WTC11 (cell line): ENCODE results near the gene TMEM131L. TPM values are rescaled to one million over a fixed set of nuclear protein-coding genes. Genes with fewer than 3 reads are reported as not detected.
A peak's percentile ranks its signal among the peaks of the same experiment; 100 is the strongest.

ENCODE experiments used
- ATAC-seq: fragments of 200-7000 bp; cut with Tn5 transposase; 2 replicates; pipeline ENCODE4 v1.10.0; 2021; ENCODE audit warnings: mild to moderate bottlenecking, moderate library complexity
- CTCF ChIA-PET: fragments of 300-600 bp; sonication (Branson Sonifier 250); formaldehyde crosslinking; loops from one replicate; lab custom pipeline; 2021; ENCODE audit warnings: antibody characterized with exemption; lab: Charles Lee
- POLR2A ChIA-PET: fragments of 350-600 bp; sonication (Branson Sonifier 250); formaldehyde crosslinking; loops from one replicate; lab custom pipeline; 2021; ENCODE audit warnings: antibody characterized with exemption; lab: Charles Lee
- DNase-seq: peaks from one replicate; pipeline ENCODE4 v3.0.0; 2021; ENCODE audit warnings: low spot score
- H3K27ac Mint-ChIP-seq: 2 replicates; pipeline ENCODE4 v1.8.0; 2021; ENCODE audit warnings: mixed read lengths
- H3K27me3 Mint-ChIP-seq: 2 replicates; pipeline ENCODE4 v1.8.0; 2021; ENCODE audit warnings: low read depth, mild to moderate bottlenecking, moderate library complexity, mixed read lengths
- H3K36me3 Mint-ChIP-seq: 2 replicates; pipeline ENCODE4 v1.8.0; 2021; ENCODE audit warnings: mixed read lengths
- H3K4me1 Mint-ChIP-seq: 2 replicates; pipeline ENCODE4 v1.8.0; 2022; ENCODE audit warnings: mixed read lengths
- H3K4me3 Mint-ChIP-seq: 2 replicates; pipeline ENCODE4 v1.8.0; 2021; ENCODE audit warnings: mild to moderate bottlenecking, moderate library complexity, mixed read lengths
- H3K9me3 Mint-ChIP-seq: 2 replicates; pipeline ENCODE4 v1.8.0; 2021; ENCODE audit warnings: mixed read lengths
- ESRRA ChIP-seq: sonication (generic); formaldehyde crosslinking; IDR thresholded peaks from 2 replicates; pipeline ENCODE4 v1.8.1; 2022; ENCODE audit warnings: mild to moderate bottlenecking, missing genetic modification reagents, borderline replicate concordance
- ETV6 ChIP-seq: sonication (generic); formaldehyde crosslinking; IDR thresholded peaks from 2 replicates; pipeline ENCODE4 v1.8.1; 2022; ENCODE audit warnings: mild to moderate bottlenecking, missing genetic modification reagents
- FOXP1 ChIP-seq: sonication (generic); formaldehyde crosslinking; IDR thresholded peaks from 2 replicates; pipeline ENCODE4 v1.8.0; 2022; ENCODE audit warnings: missing genetic modification reagents, mild to moderate bottlenecking, moderate library complexity, borderline replicate concordance
- GRHL2 ChIP-seq: fragments of 250-450 bp; sonication (Bioruptor Pico); IDR thresholded peaks from 2 replicates; pipeline ENCODE4 v1.8.0; 2022; ENCODE audit warnings: mild to moderate bottlenecking, moderate library complexity; ENCODE audit not compliant: insufficient replicate concordance, severe bottlenecking
- IRF2 ChIP-seq: sonication (generic); formaldehyde crosslinking; IDR thresholded peaks from 2 replicates; pipeline ENCODE4 v1.8.0; 2022; ENCODE audit warnings: low read depth, missing genetic modification reagents, borderline replicate concordance
- JUN ChIP-seq: sonication (generic); formaldehyde crosslinking; IDR thresholded peaks from 2 replicates; pipeline ENCODE4 v1.8.0; 2023; ENCODE audit warnings: mild to moderate bottlenecking, missing genetic modification reagents
- NFATC4 ChIP-seq: fragments of 250-450 bp; sonication (Bioruptor Pico); IDR thresholded peaks from 2 replicates; pipeline ENCODE4 v1.9.0; 2021; ENCODE audit warnings: mild to moderate bottlenecking
- NR2C2 ChIP-seq: sonication (generic); formaldehyde crosslinking; IDR thresholded peaks from 2 replicates; pipeline ENCODE4 v1.8.0; 2022; ENCODE audit warnings: mild to moderate bottlenecking, missing genetic modification reagents
- TEAD1 ChIP-seq: sonication (generic); formaldehyde crosslinking; IDR thresholded peaks from 2 replicates; pipeline ENCODE4 v1.8.0; 2022; ENCODE audit warnings: mild to moderate bottlenecking, missing genetic modification reagents
- ZBTB21 ChIP-seq: sonication (generic); formaldehyde crosslinking; IDR thresholded peaks from 2 replicates; pipeline ENCODE4 v1.8.1; 2023; ENCODE audit warnings: mild to moderate bottlenecking, missing genetic modification reagents, borderline replicate concordance
- ZNF121 ChIP-seq: sonication (generic); formaldehyde crosslinking; IDR thresholded peaks from 2 replicates; pipeline ENCODE4 v1.8.0; 2023; ENCODE audit warnings: missing genetic modification reagents
- total RNA-seq: library from RNA; stranded (reverse); gene quantifications from 3 replicates; pipeline ENCODE4 v1.2.3, GENCODE V29; 2021
- TF ChIP-seq, protein P1 (sequence below): sonication (generic); formaldehyde crosslinking; IDR thresholded peaks from 2 replicates; pipeline ENCODE4 v1.8.0; 2022; ENCODE audit warnings: missing genetic modification reagents
- TF ChIP-seq, protein P2 (sequence below): sonication (generic); formaldehyde crosslinking; IDR thresholded peaks from 2 replicates; pipeline ENCODE4 v1.8.1; 2023; ENCODE audit warnings: mild to moderate bottlenecking, missing genetic modification reagents
- TF ChIP-seq, protein P3 (sequence below): sonication (generic); formaldehyde crosslinking; conservative IDR thresholded peaks from 2 replicates; pipeline ENCODE4 v1.8.1; 2023; ENCODE audit warnings: mild to moderate bottlenecking, low read depth, missing genetic modification reagents, moderate library complexity
- TF ChIP-seq, protein P4 (sequence below): sonication (generic); formaldehyde crosslinking; IDR thresholded peaks from 2 replicates; pipeline ENCODE4 v1.8.1; 2022; ENCODE audit warnings: mild to moderate bottlenecking, moderate library complexity, missing genetic modification reagents
- TF ChIP-seq, protein P5 (sequence below): fragments of 250-450 bp; sonication (Bioruptor Pico); IDR thresholded peaks from 2 replicates; pipeline ENCODE4 v1.9.0; 2021; ENCODE audit warnings: moderate library complexity, mild to moderate bottlenecking, inconsistent platforms, borderline replicate concordance
- TF ChIP-seq, protein P6 (sequence below): sonication (generic); formaldehyde crosslinking; IDR thresholded peaks from 2 replicates; pipeline ENCODE4 v1.8.1; 2022; ENCODE audit warnings: missing genetic modification reagents, borderline replicate concordance

Gene TMEM131L
- total RNA-seq, 1 experiment from 2014 or later, result 26.7 TPM

DNA sequence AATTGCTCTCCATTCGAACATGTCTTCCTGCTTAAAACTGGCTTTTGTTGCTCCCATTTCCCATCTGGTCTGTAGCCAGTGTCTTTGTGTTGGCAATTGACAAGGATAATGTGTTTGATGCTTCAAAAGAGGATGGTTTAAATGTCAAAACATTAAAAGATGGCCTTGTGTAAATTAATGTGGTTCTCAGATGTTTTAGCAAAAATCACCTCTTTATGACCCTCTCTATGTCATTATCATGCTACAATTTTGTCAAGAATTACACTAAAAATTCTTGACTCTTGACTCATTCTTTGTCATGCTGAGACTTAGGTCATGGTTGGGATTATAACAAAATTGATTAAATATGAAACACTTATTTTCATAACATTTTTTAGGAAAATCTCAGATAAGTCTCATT is 47.4 kb downstream of the TMEM131L start (continued):
- TF ChIP-seq, protein P1, sequence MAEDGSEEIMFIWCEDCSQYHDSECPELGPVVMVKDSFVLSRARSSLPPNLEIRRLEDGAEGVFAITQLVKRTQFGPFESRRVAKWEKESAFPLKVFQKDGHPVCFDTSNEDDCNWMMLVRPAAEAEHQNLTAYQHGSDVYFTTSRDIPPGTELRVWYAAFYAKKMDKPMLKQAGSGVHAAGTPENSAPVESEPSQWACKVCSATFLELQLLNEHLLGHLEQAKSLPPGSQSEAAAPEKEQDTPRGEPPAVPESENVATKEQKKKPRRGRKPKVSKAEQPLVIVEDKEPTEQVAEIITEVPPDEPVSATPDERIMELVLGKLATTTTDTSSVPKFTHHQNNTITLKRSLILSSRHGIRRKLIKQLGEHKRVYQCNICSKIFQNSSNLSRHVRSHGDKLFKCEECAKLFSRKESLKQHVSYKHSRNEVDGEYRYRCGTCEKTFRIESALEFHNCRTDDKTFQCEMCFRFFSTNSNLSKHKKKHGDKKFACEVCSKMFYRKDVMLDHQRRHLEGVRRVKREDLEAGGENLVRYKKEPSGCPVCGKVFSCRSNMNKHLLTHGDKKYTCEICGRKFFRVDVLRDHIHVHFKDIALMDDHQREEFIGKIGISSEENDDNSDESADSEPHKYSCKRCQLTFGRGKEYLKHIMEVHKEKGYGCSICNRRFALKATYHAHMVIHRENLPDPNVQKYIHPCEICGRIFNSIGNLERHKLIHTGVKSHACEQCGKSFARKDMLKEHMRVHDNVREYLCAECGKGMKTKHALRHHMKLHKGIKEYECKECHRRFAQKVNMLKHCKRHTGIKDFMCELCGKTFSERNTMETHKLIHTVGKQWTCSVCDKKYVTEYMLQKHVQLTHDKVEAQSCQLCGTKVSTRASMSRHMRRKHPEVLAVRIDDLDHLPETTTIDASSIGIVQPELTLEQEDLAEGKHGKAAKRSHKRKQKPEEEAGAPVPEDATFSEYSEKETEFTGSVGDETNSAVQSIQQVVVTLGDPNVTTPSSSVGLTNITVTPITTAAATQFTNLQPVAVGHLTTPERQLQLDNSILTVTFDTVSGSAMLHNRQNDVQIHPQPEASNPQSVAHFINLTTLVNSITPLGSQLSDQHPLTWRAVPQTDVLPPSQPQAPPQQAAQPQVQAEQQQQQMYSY (CRISPR knock-in tag), result no peak
- no peak for TF ChIP-seq TEAD1 (CRISPR knock-in tag)

DNA sequence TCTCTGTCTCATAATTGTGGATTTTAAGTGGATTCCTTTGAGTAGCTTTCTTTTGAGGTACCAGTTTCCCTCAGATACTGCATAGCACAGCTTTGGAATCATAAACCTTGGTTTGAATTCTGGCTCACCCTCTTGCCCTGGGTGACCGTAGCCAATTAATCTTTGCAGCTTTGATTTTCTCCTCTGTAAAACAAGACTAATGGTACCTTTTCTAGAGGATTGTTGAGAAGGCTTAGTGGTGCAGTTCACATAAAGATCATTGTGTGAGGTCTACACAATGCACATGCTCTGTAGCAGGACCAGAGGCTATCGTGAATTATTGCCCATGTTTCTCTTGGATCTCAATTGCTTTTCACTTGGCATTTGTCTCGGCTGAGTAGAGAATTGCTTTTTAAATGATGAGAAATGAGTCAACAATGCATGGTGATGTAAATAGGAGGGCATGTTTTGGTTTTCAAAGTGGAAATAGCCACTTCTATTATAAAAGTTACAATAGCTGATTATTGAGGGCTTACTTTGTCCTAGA is 47.9 kb downstream of the TMEM131L start:
- Mint-ChIP-seq H3K27ac (peak overlapping the region; percentile 41; the same call in 1 of the 2 replicates), H3K36me3 (peaks cover 11% of the 10 kb centered on the region), H3K4me1 (peaks cover 45% of the 10 kb centered on the region), H3K4me3 (no peak overlapping the region), H3K9me3 (peaks cover 12% of the 10 kb centered on the region), H3K27me3 (no peaks in the 10 kb centered on the region)
- DNase-seq (no peak), ATAC-seq (no peak)
- TF ChIP-seq JUN (CRISPR knock-in tag) (no peak), FOXP1 (CRISPR knock-in tag) (no peak), IRF2 (CRISPR knock-in tag) (no peak), NFATC4 (CRISPR knock-in tag) (no peak), NR2C2 (CRISPR knock-in tag) (no peak), ZBTB21 (CRISPR knock-in tag) (no peak), ESRRA (CRISPR knock-in tag) (no peak), GRHL2 (CRISPR knock-in tag) (no peak), ZNF121 (CRISPR knock-in tag) (no peak), ETV6 (no peak)
- TF ChIP-seq, protein P2, sequence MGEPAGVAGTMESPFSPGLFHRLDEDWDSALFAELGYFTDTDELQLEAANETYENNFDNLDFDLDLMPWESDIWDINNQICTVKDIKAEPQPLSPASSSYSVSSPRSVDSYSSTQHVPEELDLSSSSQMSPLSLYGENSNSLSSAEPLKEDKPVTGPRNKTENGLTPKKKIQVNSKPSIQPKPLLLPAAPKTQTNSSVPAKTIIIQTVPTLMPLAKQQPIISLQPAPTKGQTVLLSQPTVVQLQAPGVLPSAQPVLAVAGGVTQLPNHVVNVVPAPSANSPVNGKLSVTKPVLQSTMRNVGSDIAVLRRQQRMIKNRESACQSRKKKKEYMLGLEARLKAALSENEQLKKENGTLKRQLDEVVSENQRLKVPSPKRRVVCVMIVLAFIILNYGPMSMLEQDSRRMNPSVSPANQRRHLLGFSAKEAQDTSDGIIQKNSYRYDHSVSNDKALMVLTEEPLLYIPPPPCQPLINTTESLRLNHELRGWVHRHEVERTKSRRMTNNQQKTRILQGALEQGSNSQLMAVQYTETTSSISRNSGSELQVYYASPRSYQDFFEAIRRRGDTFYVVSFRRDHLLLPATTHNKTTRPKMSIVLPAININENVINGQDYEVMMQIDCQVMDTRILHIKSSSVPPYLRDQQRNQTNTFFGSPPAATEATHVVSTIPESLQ (CRISPR knock-in tag), result no peak
- TF ChIP-seq, protein P3, sequence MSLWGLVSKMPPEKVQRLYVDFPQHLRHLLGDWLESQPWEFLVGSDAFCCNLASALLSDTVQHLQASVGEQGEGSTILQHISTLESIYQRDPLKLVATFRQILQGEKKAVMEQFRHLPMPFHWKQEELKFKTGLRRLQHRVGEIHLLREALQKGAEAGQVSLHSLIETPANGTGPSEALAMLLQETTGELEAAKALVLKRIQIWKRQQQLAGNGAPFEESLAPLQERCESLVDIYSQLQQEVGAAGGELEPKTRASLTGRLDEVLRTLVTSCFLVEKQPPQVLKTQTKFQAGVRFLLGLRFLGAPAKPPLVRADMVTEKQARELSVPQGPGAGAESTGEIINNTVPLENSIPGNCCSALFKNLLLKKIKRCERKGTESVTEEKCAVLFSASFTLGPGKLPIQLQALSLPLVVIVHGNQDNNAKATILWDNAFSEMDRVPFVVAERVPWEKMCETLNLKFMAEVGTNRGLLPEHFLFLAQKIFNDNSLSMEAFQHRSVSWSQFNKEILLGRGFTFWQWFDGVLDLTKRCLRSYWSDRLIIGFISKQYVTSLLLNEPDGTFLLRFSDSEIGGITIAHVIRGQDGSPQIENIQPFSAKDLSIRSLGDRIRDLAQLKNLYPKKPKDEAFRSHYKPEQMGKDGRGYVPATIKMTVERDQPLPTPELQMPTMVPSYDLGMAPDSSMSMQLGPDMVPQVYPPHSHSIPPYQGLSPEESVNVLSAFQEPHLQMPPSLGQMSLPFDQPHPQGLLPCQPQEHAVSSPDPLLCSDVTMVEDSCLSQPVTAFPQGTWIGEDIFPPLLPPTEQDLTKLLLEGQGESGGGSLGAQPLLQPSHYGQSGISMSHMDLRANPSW, result no peak
- TF ChIP-seq, protein P4, sequence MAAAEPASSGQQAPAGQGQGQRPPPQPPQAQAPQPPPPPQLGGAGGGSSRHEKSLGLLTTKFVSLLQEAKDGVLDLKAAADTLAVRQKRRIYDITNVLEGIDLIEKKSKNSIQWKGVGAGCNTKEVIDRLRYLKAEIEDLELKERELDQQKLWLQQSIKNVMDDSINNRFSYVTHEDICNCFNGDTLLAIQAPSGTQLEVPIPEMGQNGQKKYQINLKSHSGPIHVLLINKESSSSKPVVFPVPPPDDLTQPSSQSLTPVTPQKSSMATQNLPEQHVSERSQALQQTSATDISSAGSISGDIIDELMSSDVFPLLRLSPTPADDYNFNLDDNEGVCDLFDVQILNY (CRISPR knock-in tag), result no peak
- TF ChIP-seq, protein P5, sequence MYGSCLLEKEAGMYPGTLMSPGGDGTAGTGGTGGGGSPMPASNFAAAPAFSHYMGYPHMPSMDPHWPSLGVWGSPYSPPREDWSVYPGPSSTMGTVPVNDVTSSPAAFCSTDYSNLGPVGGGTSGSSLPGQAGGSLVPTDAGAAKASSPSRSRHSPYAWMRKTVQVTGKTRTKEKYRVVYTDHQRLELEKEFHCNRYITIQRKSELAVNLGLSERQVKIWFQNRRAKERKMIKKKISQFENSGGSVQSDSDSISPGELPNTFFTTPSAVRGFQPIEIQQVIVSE (CRISPR knock-in tag), result no peak
- TF ChIP-seq, protein P6, sequence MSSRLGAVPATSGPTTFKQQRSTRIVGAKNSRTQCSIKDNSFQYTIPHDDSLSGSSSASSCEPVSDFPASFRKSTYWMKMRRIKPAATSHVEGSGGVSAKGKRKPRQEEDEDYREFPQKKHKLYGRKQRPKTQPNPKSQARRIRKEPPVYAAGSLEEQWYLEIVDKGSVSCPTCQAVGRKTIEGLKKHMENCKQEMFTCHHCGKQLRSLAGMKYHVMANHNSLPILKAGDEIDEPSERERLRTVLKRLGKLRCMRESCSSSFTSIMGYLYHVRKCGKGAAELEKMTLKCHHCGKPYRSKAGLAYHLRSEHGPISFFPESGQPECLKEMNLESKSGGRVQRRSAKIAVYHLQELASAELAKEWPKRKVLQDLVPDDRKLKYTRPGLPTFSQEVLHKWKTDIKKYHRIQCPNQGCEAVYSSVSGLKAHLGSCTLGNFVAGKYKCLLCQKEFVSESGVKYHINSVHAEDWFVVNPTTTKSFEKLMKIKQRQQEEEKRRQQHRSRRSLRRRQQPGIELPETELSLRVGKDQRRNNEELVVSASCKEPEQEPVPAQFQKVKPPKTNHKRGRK (CRISPR knock-in tag), result no peak
- ChIA-PET CTCF (no interaction called here), POLR2A (no interaction called here)
